ENCODE data around the gene CDKAL1. TPM values are rescaled to one million over a fixed set of nuclear protein-coding genes. Genes with fewer than 3 reads are reported as not detected.

CDKAL1 gene
- total and polyA plus RNA-seq, 2 of the 8 experiments (the other 6 are each of a cell fraction or from before 2014, with no cell fraction given) = 8.4 to 24.6 TPM

- Histone ChIP-seq H3K79me1 (ENCODE audit: low read depth, low read length) (peaks cover 2% of the 10 kb centered on the region; the same call in 1 of the 2 replicates), H3K56ac (replicated peaks; ENCODE audit: insufficient read length, low read depth, low read length) (no peak overlapping the region), H4K20me1 (replicated peaks in 1 of 2; ENCODE audit: control insufficient read depth in 1 of 2, insufficient read depth in 2 of 2, low read length in 2 of 2) (no peaks in the 10 kb centered on the region), H2AK5ac (ENCODE audit: low read depth, low read length) (no peak overlapping the region), H2AFZ (ENCODE audit: low read length) (no peak overlapping the region), H3K4me1 (replicated peaks in 1 of 4; ENCODE audit: control insufficient read depth in 3 of 4, insufficient read depth in 4 of 4, low read length in 3 of 4) (peaks cover 0 to 4% (median 0%) of the 10 kb centered on the region in 4 experiments; a peak in 1 of 7 replicates), H2BK120ac (replicated peaks; ENCODE audit: low read depth, low read length) (no peak overlapping the region), H2BK20ac (ENCODE audit: low read length) (no peak overlapping the region), H2BK15ac (ENCODE audit: low read length) (no peak overlapping the region), H4K8ac (ENCODE audit: extremely low read depth, insufficient read depth, low read length) (no peak overlapping the region), H4K91ac (replicated peaks; ENCODE audit: insufficient read length, low read length) (no peak overlapping the region), H3K9me3 (ENCODE audit: insufficient read depth in 2 of 2, low read depth in 1 of 2, low read length in 1 of 2) (no peaks in the 10 kb centered on the region), H3K4me2 (ENCODE audit: insufficient read depth in 1 of 2, low read depth in 2 of 2, low read length in 2 of 2) (no peak overlapping the region), H3K4me3 (ENCODE audit: extremely low read depth in 1 of 4, insufficient read depth in 2 of 4, low read depth in 3 of 4, low read length in 4 of 4) (no peak overlapping the region), H3K4ac (replicated peaks; ENCODE audit: insufficient read length, low read depth, low read length) (no peak overlapping the region), H3K9ac (replicated peaks in 1 of 4; ENCODE audit: extremely low read depth in 1 of 4, low read depth in 3 of 4, low read length in 3 of 4) (no peak overlapping the region), H3K27ac (ENCODE audit: low read depth, low read length) (no peak overlapping the region), H2BK5ac (ENCODE audit: low read depth, low read length) (no peak overlapping the region), H3K18ac (ENCODE audit: extremely low read depth, low read length) (no peak overlapping the region), H4K5ac (ENCODE audit: insufficient read length, low read depth, low read length) (no peak overlapping the region), H3K36me3 (ENCODE audit: control insufficient read depth in 2 of 4, insufficient read depth in 4 of 4, low read length in 3 of 4) (peaks cover 5 to 49% (median 22%) of the 10 kb centered on the region in 4 experiments; a peak in 7 of 8 replicates), H2BK12ac (ENCODE audit: low read depth, low read length) (no peak overlapping the region), H3K79me2 (ENCODE audit: control insufficient read depth in 1 of 2, insufficient read depth in 2 of 2, low read length in 2 of 2) (0 out of 4 replicates have a peak, but pooled peaks cover 0 to 2% of the 10 kb centered on the region in 2 experiments), H3K14ac (ENCODE audit: insufficient read length) (no peak overlapping the region), H3K23me2 (ENCODE audit: low read depth, low read length) (no peaks in the 10 kb centered on the region), H3K23ac (ENCODE audit: insufficient read length) (no peak overlapping the region), H3K27me3 (replicated peaks in 1 of 4; ENCODE audit: control insufficient read depth in 3 of 4, extremely low read depth in 1 of 4, insufficient read depth in 3 of 4, low read length in 3 of 4) (no peaks in the 10 kb centered on the region)
- FAIRE-seq (no peak), DNase-seq (ENCODE audit: low read depth in 1 of 2, low spot score in 2 of 2) (no peak)
- POLR2A ChIA-PET (ENCODE audit: partially characterized antibody) = interaction anchor here (0.9 kb wide), 1 partner anchor 19 kb away, joined by 3 read pairs; no protein-coding TSS in a partner anchor
- 88% methylated on average over 2 of the region's 2 CpGs; no CpG with 5 or more reads in 1 of the 2 experiments for WGBS, 2 experiments (ENCODE audit: extremely low coverage in 1 of 2, insufficient coverage in 1 of 2, insufficient read length in 1 of 2, insufficient replicate concordance in 2 of 2, low coverage in 1 of 2, low lambda C conversion rate in 2 of 2, missing lambda C conversion rate in 1 of 2)
- CTCF ChIA-PET (ENCODE audit: partially characterized antibody) = interaction anchor here (0.7 to 0.9 kb wide), 2 partner anchors 31 to 41 kb away, joined by 3 read pairs; no protein-coding TSS in a partner anchor
- TF ChIP-seq ZNF274 (IDR thresholded peaks at IDR 0.05; ENCODE audit: borderline replicate concordance, extremely low read depth, low read length) (no peak), NRF1 (IDR thresholded peaks at IDR 0.05; ENCODE audit: low read depth, low read length) (no peak), ASH2L (IDR thresholded peaks at IDR 0.05; ENCODE audit: low read length) (no peak), RXRA (IDR thresholded peaks at IDR 0.05; ENCODE audit: insufficient read depth, low read depth, low read length) (no peak), FOSL1 (IDR thresholded peaks at IDR 0.05; ENCODE audit: insufficient read depth, low read depth, low read length) (no peak), BACH1 (IDR thresholded peaks at IDR 0.05; ENCODE audit: low read length) (no peak), USF2 (IDR thresholded peaks at IDR 0.05; ENCODE audit: low read length) (no peak)
Observed at GRCh38 chr6:20492099-20492498, 42.2 kb upstream of the CDKAL1 start.

All from H1 (cell line).